Measurements from ENCODE around the gene SNAPC2. TPM values are rescaled to one million over a fixed set of nuclear protein-coding genes. Genes with fewer than 3 reads are reported as not detected.
A peak's percentile ranks its signal among the peaks of the same experiment; 100 is the strongest.

Gene SNAPC2
- total and polyA plus RNA-seq, 2 donors from 2014 or later, result 18.4 to 24.3 TPM

DNA sequence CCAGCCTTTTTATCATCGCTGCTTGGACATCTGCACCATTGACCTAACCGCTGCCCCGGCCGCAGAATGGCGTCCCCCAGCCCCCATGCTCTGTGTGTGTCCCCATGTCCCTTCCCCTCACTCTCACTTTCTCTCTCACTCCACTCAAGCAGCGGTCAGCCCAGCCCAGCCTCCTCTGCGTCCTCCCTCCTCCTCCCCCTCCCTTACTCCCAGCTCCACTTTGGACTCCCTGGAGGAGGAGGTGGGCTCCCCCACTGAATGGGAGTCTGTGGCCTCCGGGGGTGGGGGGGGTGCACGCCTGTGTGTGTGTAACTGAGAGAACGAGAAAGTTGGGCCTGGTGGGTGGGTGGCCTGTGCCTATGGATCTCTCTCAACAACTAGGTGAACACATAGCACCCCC is 14.3 kb upstream of the SNAPC2 start:
- no peak for FAIRE-seq
- DNase-seq, result peak in 1 of 5 donors; percentile 61
- TF ChIP-seq, protein P1, sequence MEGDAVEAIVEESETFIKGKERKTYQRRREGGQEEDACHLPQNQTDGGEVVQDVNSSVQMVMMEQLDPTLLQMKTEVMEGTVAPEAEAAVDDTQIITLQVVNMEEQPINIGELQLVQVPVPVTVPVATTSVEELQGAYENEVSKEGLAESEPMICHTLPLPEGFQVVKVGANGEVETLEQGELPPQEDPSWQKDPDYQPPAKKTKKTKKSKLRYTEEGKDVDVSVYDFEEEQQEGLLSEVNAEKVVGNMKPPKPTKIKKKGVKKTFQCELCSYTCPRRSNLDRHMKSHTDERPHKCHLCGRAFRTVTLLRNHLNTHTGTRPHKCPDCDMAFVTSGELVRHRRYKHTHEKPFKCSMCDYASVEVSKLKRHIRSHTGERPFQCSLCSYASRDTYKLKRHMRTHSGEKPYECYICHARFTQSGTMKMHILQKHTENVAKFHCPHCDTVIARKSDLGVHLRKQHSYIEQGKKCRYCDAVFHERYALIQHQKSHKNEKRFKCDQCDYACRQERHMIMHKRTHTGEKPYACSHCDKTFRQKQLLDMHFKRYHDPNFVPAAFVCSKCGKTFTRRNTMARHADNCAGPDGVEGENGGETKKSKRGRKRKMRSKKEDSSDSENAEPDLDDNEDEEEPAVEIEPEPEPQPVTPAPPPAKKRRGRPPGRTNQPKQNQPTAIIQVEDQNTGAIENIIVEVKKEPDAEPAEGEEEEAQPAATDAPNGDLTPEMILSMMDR (IDR thresholded peaks at IDR 0.05; ENCODE audit: borderline replicate concordance, extremely low read depth, insufficient read depth), result no peak
- intact Hi-C loops (cut with DNase I), result no loop called here
- Histone ChIP-seq H3K27ac (ENCODE audit: low read depth in 2 of 2, low read length in 2 of 2) (no peak overlapping the region), H3K4me1 (ENCODE audit: control insufficient read depth in 2 of 3, insufficient read depth in 2 of 3, low read depth in 1 of 3, low read length in 3 of 3) (peaks cover 0 to 21% (median 12%) of the 10 kb centered on the region in 3 donors), H3K27me3 (ENCODE audit: control insufficient read depth, insufficient read depth, low read length) (no peaks in the 10 kb centered on the region), H3K4me3 (ENCODE audit: low read length in 3 of 3) (no peak overlapping the region), H3K9ac (ENCODE audit: low read length in 3 of 3) (peak overlapping the region in 1 of 3 donors; percentile 23), H3K36me3 (ENCODE audit: control insufficient read depth in 2 of 3, insufficient read depth in 3 of 3, low read length in 3 of 3) (peaks cover 0 to 6% (median 0%) of the 10 kb centered on the region in 3 donors), H3K9me3 (ENCODE audit: control insufficient read depth in 2 of 3, insufficient read depth in 1 of 3, low read length in 3 of 3) (no peaks in the 10 kb centered on the region)

DNA sequence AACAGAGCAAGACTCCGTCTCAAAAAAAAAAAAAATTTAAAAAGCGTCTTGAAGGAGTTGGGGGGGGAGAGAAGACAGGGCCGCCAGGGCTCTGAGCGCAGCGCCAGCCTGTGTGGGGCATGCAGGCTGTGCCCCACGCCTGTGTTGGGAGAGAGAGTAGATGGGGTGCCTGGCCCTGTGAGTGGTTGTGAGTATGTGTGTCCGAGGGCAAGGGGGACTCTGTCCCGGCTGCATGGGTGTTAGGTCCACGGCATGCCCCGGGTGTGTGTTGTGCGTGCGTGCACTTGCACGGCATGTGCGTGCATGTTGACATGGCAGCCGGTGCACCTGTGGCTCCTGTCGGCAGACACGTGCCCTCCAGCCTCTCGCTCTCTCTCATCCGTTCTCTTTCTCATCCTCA is 13.0 kb upstream of the SNAPC2 start:
- Histone ChIP-seq H3K4me1 (ENCODE audit: control insufficient read depth in 2 of 3, insufficient read depth in 2 of 3, low read depth in 1 of 3, low read length in 3 of 3) (peaks cover 0 to 21% (median 12%) of the 10 kb centered on the region in 3 donors), H3K36me3 (ENCODE audit: control insufficient read depth in 2 of 3, insufficient read depth in 3 of 3, low read length in 3 of 3) (peaks cover 0 to 8% (median 2%) of the 10 kb centered on the region in 3 donors), H3K9me3 (ENCODE audit: control insufficient read depth in 2 of 3, insufficient read depth in 1 of 3, low read length in 3 of 3) (no peaks in the 10 kb centered on the region), H3K27me3 (ENCODE audit: control insufficient read depth, insufficient read depth, low read length) (no peaks in the 10 kb centered on the region), H3K27ac (ENCODE audit: low read depth in 2 of 2, low read length in 2 of 2) (no peak overlapping the region), H3K4me3 (ENCODE audit: low read length in 3 of 3) (no peak overlapping the region), H3K9ac (ENCODE audit: low read length in 3 of 3) (no peak overlapping the region)
- TF ChIP-seq, protein P1 (IDR thresholded peaks at IDR 0.05; ENCODE audit: borderline replicate concordance, extremely low read depth, insufficient read depth), result no peak
- FAIRE-seq, result no peak
- intact Hi-C loops (cut with DNase I), result no loop called here
- peak in 1 of 5 donors; percentile 41 for DNase-seq

DNA sequence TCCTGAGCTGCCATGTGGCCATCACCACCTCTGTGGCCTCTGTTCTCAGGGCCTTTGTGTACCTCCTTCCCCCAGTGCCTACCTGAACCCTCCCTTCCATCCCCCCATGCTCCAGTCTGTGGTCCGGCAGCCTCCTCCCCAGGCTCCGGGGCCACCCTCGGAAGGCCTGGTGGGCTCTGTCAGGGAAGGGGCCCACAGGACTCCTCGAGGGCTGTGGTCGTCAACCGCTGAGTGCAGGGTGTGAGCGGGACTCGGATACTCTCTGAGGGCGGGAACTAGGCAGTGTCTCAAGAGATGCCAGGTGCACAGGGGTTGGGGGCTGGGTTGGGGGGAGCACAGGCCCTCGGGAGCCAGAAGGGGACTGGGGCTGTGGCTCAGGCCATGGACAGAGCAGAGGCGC is 12.6 kb upstream of the SNAPC2 start:
- Histone ChIP-seq H3K4me1 (ENCODE audit: control insufficient read depth in 2 of 3, insufficient read depth in 2 of 3, low read depth in 1 of 3, low read length in 3 of 3) (peaks cover 0 to 20% (median 12%) of the 10 kb centered on the region in 3 donors), H3K27me3 (ENCODE audit: control insufficient read depth, insufficient read depth, low read length) (no peaks in the 10 kb centered on the region), H3K36me3 (ENCODE audit: control insufficient read depth in 2 of 3, insufficient read depth in 3 of 3, low read length in 3 of 3) (peaks cover 0 to 10% (median 2%) of the 10 kb centered on the region in 3 donors), H3K27ac (ENCODE audit: low read depth in 2 of 2, low read length in 2 of 2) (no peak overlapping the region), H3K9ac (ENCODE audit: low read length in 3 of 3) (no peak overlapping the region), H3K4me3 (ENCODE audit: low read length in 3 of 3) (no peak overlapping the region), H3K9me3 (ENCODE audit: control insufficient read depth in 2 of 3, insufficient read depth in 1 of 3, low read length in 3 of 3) (no peaks in the 10 kb centered on the region)
- peak in 1 of 5 donors; percentile 44 for DNase-seq
- no peak for FAIRE-seq
- intact Hi-C loops (cut with DNase I), result no loop called here
- TF ChIP-seq, protein P1 (IDR thresholded peaks at IDR 0.05; ENCODE audit: borderline replicate concordance, extremely low read depth, insufficient read depth), result no peak

All from kidney (tissue), 14 donors.